GM19099 (cell line): ENCODE measurements around the gene DPM3.

Experiments used
- POLR2A ChIP-seq: IDR thresholded peaks from 3 replicates; pipeline ENCODE4 v1.6.1; 2011; ENCODE audit warnings: low read depth; ENCODE audit not compliant: insufficient read length; ENCODE audit errors: extremely low read depth

Gene DPM3

GRCh38 chr1:155178441-155179111, 38.2 kb upstream of the DPM3 start:
- TF ChIP-seq POLR2A = no peak

GRCh38 chr1:155177918-155178281, 37.6 kb upstream of the DPM3 start:
- no peak for TF ChIP-seq POLR2A

- TF ChIP-seq POLR2A = no peak
Measured at GRCh38 chr1:155177192-155177917, 37.0 kb upstream of the DPM3 start.

- no peak for TF ChIP-seq POLR2A
Measured at GRCh38 chr1:155176544-155177071, 36.3 kb upstream of the DPM3 start.

- TF ChIP-seq POLR2A = no peak
Measured at GRCh38 chr1:155175927-155176371, 35.6 kb upstream of the DPM3 start.

- no peak for TF ChIP-seq POLR2A
Measured at GRCh38 chr1:155175281-155175926, 35.1 kb upstream of the DPM3 start.

GRCh38 chr1:155174324-155175280, 34.3 kb upstream of the DPM3 start:
- TF ChIP-seq POLR2A = no peak

GRCh38 chr1:155173478-155174323, 33.4 kb upstream of the DPM3 start, which contains the start of gene TRIM46:
TSS of gene TRIM46 (plus strand) at chr1:155173849. CDS start at chr1:155173967, 118 bp downstream.
- TF ChIP-seq POLR2A = no peak

GRCh38 chr1:155172732-155173477, 32.6 kb upstream of the DPM3 start, which contains the start of gene KRTCAP2:
TSS of gene KRTCAP2 (minus strand) at chr1:155173304. CDS start at chr1:155173224, 80 bp downstream.
- peak; percentile 93 for TF ChIP-seq POLR2A

GRCh38 chr1:155171836-155172731, 31.8 kb upstream of the DPM3 start:
- no peak for TF ChIP-seq POLR2A

GRCh38 chr1:155170806-155171205, 30.5 kb upstream of the DPM3 start:
- no peak for TF ChIP-seq POLR2A
